Liver (tissue), 3 donors: ENCODE measurements around the gene PARN.

ENCODE experiments used
- GABPA ChIP-seq, 2 donors: IDR thresholded peaks in 1 of 2; conservative IDR thresholded peaks in 1 of 2; 2 replicates each; pipeline ENCODE4 v1.6.1; 2016; ENCODE audit warnings: antibody characterized with exemption in 2 of 2, mild to moderate bottlenecking in 1 of 2, moderate library complexity in 1 of 2
- NR2F2 ChIP-seq: IDR thresholded peaks from 2 replicates; pipeline ENCODE4 v1.6.1; 2016; ENCODE audit warnings: antibody characterized with exemption
- RAD21 ChIP-seq, 2 donors: IDR thresholded peaks; 2 replicates each; pipeline ENCODE4 v1.6.1; 2016; ENCODE audit warnings: antibody characterized with exemption in 2 of 2, mild to moderate bottlenecking in 2 of 2
- RXRA ChIP-seq, 2 donors: IDR thresholded peaks; 2 replicates each; pipeline ENCODE4 v1.6.1; 2017 to 2018; ENCODE audit warnings: antibody characterized with exemption in 2 of 2, mild to moderate bottlenecking in 1 of 2
- SP1 ChIP-seq: IDR thresholded peaks from 2 replicates; pipeline ENCODE4 v1.6.1; 2018; ENCODE audit warnings: antibody characterized with exemption, mild to moderate bottlenecking
- TAF1 ChIP-seq: conservative IDR thresholded peaks from 2 replicates; pipeline ENCODE4 v1.6.1; 2016; ENCODE audit warnings: antibody characterized with exemption, mild to moderate bottlenecking
- YY1 ChIP-seq: IDR thresholded peaks from 2 replicates; pipeline ENCODE4 v1.6.1; 2016; ENCODE audit warnings: antibody characterized with exemption, mild to moderate bottlenecking
- TF ChIP-seq, protein P1 (sequence below): fragments of 150-350 bp; IDR thresholded peaks from 2 replicates; pipeline ENCODE4 v1.5.1; 2017; ENCODE audit warnings: improper control_type of control experiment, low read depth, low read length; ENCODE audit not compliant: missing input control
- TF ChIP-seq, protein P2 (sequence below): IDR thresholded peaks from 2 replicates; pipeline ENCODE4 v1.6.1; 2016; ENCODE audit warnings: antibody characterized with exemption, mild to moderate bottlenecking
- TF ChIP-seq, protein P3 (sequence below): IDR thresholded peaks from 2 replicates; pipeline ENCODE4 v1.6.1; 2016; ENCODE audit warnings: antibody characterized with exemption
- TF ChIP-seq, protein P4 (sequence below): IDR thresholded peaks from 2 replicates; pipeline ENCODE4 v1.6.1; 2016; ENCODE audit warnings: antibody characterized with exemption
- TF ChIP-seq, protein P5 (sequence below): IDR thresholded peaks from 2 replicates; pipeline ENCODE4 v1.6.1; 2016; ENCODE audit warnings: antibody characterized with exemption
- donor health status: healthy.
- donor health status: healthy.

DNA sequence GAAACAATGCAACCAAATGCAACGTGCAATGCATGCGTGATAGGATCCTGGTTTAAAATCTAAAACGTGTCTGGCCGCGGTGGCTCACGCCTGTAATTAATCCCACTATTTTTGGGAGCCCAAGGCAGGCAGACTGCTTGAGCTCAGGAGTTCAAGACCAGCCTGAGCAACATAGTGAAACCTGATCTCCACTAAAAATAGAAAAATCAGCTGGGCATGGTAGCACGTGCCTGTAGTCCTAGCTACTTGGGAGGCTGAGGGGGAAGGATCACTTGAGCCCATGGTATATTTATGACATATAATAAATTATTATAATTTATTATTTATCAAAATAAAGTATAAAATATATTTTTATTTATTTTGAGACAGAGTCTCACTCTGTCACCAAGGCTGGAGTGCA, 241.8 kb downstream of the PARN start:
- TF ChIP-seq SP1 (no peak), GABPA (IDR thresholded peaks at IDR 0.05 in 1 of 2, conservative IDR thresholded peaks at IDR 0.05 in 1 of 2) (no peak), RAD21 (IDR thresholded peaks at IDR 0.05) (no peak), TAF1 (no peak), RXRA (IDR thresholded peaks at IDR 0.05) (no peak), NR2F2 (no peak), YY1 (no peak)
- TF ChIP-seq, protein P1, sequence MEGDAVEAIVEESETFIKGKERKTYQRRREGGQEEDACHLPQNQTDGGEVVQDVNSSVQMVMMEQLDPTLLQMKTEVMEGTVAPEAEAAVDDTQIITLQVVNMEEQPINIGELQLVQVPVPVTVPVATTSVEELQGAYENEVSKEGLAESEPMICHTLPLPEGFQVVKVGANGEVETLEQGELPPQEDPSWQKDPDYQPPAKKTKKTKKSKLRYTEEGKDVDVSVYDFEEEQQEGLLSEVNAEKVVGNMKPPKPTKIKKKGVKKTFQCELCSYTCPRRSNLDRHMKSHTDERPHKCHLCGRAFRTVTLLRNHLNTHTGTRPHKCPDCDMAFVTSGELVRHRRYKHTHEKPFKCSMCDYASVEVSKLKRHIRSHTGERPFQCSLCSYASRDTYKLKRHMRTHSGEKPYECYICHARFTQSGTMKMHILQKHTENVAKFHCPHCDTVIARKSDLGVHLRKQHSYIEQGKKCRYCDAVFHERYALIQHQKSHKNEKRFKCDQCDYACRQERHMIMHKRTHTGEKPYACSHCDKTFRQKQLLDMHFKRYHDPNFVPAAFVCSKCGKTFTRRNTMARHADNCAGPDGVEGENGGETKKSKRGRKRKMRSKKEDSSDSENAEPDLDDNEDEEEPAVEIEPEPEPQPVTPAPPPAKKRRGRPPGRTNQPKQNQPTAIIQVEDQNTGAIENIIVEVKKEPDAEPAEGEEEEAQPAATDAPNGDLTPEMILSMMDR = no peak
- TF ChIP-seq, protein P2, sequence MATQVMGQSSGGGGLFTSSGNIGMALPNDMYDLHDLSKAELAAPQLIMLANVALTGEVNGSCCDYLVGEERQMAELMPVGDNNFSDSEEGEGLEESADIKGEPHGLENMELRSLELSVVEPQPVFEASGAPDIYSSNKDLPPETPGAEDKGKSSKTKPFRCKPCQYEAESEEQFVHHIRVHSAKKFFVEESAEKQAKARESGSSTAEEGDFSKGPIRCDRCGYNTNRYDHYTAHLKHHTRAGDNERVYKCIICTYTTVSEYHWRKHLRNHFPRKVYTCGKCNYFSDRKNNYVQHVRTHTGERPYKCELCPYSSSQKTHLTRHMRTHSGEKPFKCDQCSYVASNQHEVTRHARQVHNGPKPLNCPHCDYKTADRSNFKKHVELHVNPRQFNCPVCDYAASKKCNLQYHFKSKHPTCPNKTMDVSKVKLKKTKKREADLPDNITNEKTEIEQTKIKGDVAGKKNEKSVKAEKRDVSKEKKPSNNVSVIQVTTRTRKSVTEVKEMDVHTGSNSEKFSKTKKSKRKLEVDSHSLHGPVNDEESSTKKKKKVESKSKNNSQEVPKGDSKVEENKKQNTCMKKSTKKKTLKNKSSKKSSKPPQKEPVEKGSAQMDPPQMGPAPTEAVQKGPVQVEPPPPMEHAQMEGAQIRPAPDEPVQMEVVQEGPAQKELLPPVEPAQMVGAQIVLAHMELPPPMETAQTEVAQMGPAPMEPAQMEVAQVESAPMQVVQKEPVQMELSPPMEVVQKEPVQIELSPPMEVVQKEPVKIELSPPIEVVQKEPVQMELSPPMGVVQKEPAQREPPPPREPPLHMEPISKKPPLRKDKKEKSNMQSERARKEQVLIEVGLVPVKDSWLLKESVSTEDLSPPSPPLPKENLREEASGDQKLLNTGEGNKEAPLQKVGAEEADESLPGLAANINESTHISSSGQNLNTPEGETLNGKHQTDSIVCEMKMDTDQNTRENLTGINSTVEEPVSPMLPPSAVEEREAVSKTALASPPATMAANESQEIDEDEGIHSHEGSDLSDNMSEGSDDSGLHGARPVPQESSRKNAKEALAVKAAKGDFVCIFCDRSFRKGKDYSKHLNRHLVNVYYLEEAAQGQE = no peak
- TF ChIP-seq, protein P3, sequence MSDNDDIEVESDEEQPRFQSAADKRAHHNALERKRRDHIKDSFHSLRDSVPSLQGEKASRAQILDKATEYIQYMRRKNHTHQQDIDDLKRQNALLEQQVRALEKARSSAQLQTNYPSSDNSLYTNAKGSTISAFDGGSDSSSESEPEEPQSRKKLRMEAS = no peak
- TF ChIP-seq, protein P4, sequence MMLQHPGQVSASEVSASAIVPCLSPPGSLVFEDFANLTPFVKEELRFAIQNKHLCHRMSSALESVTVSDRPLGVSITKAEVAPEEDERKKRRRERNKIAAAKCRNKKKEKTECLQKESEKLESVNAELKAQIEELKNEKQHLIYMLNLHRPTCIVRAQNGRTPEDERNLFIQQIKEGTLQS = no peak
- TF ChIP-seq, protein P5, sequence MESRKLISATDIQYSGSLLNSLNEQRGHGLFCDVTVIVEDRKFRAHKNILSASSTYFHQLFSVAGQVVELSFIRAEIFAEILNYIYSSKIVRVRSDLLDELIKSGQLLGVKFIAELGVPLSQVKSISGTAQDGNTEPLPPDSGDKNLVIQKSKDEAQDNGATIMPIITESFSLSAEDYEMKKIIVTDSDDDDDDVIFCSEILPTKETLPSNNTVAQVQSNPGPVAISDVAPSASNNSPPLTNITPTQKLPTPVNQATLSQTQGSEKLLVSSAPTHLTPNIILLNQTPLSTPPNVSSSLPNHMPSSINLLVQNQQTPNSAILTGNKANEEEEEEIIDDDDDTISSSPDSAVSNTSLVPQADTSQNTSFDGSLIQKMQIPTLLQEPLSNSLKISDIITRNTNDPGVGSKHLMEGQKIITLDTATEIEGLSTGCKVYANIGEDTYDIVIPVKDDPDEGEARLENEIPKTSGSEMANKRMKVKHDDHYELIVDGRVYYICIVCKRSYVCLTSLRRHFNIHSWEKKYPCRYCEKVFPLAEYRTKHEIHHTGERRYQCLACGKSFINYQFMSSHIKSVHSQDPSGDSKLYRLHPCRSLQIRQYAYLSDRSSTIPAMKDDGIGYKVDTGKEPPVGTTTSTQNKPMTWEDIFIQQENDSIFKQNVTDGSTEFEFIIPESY = no peak
